GM12892 (cell line): Measurements from ENCODE around the gene ACSF3.

Experiments
- POLR2A ChIP-seq: IDR thresholded peaks from 2 replicates; pipeline ENCODE4 v1.6.1; 2011; ENCODE audit warnings: low read depth, low read length, control low read depth
- POLR2AphosphoS5 ChIP-seq: IDR thresholded peaks from 2 replicates; pipeline ENCODE4 v1.6.1; 2011; ENCODE audit warnings: low read depth, low read length, control low read depth

GRCh38 chr16:89092013-89092412 is 1.6 kb upstream of the ACSF3 start:
- no peak for TF ChIP-seq POLR2A
- TF ChIP-seq POLR2AphosphoS5: no peak
